NOMO-1 (cell line): ENCODE data around the gene TUBA4B.
"Not testable (repeated sequence)": the region's sequence is repeated elsewhere in the genome, so short reads cannot be mapped to it uniquely, and the experiment has no call there.

ENCODE experiments used
- DNase-seq, 2 experiments: peaks; one replicate each; lab custom pipeline; 2025; ENCODE audit not compliant: unreplicated experiment in 2 of 2; lab: John Stamatoyannopoulos, UW

The TUBA4B gene

DNA sequence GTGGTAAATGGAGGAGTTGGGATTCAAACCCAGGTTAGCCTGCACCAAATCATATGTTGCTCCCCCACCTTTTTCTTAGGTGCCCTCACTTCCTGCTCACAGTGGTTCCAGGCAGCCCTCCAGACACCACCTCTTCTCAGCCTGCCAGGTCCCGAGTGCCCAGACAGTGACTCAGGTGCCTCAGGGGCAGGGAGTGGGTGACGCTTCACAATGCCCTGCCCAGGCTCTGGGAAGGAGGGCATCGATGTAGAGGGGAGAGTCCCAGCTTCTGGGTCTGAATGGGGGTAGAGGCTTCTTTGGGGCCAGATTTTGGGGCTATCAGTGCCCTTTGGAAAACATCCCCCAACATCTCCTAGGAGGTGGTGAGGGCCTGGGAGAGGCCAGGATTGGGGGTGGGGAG is 20.9 kb downstream of the TUBA4B start:
- DNase-seq, result no peak

- DNase-seq, result no peak
These were observed 21.4 kb downstream of the TUBA4B start for GRCh38 chr2:219274361-219274921.

GRCh38 chr2:219277703-219278654 is 24.9 kb downstream of the TUBA4B start:
- peak; percentile 36 to 49 for DNase-seq

- DNase-seq, result no peak
These were observed 25.7 kb downstream of the TUBA4B start for GRCh38 chr2:219278655-219279150.

- peak; percentile 93 to 99 for DNase-seq
These were observed 26.3 kb downstream of the TUBA4B start, which contains the start of gene DNAJB2 for GRCh38 chr2:219279151-219279915. Gene DNAJB2 (plus strand): TSS chr2:219279366. CDS start chr2:219279834, 468 bp downstream.

GRCh38 chr2:219279916-219280516 is 27.0 kb downstream of the TUBA4B start:
- no peak for DNase-seq

GRCh38 chr2:219280651-219281050 is 27.6 kb downstream of the TUBA4B start:
- DNase-seq, result no peak

DNA sequence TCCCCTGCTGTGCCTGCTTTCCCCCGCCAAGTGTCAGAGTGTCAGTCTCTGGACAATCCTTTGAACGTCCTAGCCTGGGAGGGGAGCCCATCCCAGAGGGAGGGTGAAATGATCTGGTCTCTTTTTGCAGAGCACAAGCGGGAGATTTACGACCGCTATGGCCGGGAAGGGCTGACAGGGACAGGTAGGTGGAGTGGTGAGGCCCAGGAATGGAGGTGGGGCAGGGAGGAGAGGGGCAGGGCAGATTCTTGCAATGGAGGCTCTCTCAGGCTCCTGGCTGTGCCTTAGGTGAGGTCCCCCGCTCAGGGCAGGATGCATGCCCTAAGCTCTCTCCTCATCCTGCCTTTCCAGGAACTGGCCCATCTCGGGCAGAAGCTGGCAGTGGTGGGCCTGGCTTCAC is 28.5 kb downstream of the TUBA4B start:
- DNase-seq, result no peak

GRCh38 chr2:219282375-219282774 is 29.3 kb downstream of the TUBA4B start:
- no peak for DNase-seq

DNA sequence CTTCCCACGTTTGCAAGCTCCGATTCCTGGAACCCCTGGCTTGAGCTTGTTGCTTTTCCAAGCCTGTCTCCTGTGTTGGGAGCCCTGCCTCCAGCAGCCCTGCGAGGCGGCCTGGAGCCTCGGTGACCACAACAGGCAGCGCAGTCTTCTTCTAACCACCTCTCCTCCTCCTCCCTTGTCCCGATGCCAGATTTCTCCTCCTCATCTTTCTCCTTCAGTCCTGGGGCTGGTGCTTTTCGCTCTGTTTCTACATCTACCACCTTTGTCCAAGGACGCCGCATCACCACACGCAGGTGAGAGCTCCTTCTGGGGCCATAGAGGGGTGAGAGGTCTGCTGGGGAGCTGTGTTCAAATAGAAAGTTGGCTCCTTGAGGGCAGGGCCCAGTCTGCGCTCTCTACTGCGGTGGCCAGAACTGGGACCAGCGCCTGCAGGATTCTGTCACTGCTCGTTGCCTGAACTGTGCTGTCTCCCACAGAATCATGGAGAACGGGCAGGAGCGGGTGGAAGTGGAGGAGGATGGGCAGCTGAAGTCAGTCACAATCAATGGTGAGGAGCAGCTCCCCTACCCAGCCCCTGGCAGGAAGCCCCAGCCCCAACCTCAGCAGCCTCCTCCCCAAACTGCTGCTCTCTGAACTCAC is 30.0 kb downstream of the TUBA4B start:
- no peak for DNase-seq

- DNase-seq, result no peak
These were observed 31.7 kb downstream of the TUBA4B start for GRCh38 chr2:219284501-219285372.

DNA sequence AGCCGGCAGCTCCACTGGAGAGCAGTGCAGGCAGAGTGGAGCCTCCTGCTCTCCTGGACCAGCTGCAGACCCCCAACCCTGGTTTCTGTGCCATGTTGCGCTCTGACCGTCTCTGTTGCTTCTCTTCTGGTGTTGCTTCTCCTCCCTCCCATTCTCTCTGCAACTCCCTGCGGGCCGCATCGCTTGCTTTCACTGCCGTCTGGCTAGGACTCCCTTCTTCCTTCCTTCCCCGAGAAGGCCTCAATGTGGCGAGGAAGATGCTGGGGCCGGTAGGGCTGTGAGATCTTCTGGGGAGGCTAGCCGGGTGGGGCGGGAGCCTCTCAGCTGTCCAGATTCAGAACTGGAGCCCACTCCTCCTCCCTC is 32.3 kb downstream of the TUBA4B start:
- DNase-seq, result no peak

DNA sequence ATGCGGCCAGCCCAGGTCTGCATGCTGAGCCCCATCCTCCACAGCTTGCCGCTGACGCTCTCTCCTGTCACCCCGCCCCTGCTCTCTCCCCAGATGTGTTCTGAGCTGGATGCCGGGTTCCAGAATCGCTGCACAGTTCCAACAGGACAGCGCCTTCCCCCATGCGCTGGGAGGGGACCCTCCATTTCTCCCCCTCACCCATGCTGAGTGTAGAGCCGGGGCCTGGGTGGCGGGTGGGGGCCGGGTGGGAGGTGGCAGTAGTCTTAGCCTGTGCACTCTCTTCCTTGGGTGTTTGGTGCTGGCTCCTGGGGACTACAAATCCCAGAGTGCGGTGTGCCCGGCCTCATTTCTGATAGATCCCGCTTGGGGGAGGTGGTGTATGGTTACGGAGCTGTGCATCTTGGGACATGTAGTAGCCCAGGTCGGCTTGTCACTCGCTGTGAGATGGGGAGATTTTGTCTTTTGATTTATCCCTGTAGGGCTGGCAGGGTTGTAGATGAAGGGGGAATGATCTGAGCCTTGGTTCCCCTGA is 32.9 kb downstream of the TUBA4B start:
- no peak for DNase-seq

DNA sequence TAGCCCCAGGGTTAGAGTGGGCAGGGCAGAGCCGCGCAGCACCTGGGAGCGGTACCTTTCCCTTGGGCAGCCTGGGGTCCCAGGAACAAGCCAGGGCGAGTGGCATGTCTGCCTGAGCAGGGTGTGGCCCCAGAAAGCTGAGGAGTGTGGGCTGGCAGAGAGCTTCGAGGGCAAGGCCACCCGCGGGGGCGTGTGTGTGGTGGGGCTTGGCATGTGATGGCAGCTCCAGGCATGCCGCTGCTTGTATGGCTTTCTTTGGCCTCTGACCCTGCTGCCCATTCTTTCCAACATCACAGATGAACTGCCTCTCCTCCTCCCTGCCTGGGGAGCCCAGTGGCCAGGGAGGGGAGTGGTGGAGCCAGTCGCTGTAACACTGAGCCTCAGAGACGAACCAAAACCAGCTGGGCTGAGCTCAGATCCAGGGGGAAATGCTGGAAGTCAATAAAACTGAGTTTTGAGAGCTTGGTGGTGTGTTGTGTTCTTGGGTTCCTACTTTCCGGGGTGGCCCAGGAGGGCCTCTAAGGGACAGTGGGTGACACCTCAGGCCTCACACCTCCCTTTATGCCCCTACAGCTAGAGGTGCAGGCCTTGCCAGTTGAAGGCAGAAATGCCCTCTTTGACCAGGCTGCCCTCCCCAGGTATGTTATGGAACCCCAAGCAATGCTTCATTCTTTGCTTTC is 33.5 kb downstream of the TUBA4B start:
- no peak for DNase-seq

DNA sequence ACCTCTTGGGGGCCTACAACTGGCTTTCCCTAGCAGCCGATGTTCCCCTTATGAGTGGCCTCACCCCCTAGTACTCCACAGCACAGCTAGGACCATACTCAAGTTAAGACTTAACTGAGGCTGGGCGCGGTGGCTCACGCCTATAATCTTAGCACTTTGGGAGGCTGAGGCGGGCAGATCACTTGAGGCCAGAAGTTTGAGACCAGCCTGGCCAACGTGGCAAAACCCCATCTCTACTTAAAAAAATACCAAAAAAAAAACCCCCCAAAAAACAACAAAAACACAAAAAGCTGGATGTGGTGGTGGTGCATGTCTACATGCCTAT is 34.0 kb downstream of the TUBA4B start:
- DNase-seq, result not testable (repeated sequence)

DNA sequence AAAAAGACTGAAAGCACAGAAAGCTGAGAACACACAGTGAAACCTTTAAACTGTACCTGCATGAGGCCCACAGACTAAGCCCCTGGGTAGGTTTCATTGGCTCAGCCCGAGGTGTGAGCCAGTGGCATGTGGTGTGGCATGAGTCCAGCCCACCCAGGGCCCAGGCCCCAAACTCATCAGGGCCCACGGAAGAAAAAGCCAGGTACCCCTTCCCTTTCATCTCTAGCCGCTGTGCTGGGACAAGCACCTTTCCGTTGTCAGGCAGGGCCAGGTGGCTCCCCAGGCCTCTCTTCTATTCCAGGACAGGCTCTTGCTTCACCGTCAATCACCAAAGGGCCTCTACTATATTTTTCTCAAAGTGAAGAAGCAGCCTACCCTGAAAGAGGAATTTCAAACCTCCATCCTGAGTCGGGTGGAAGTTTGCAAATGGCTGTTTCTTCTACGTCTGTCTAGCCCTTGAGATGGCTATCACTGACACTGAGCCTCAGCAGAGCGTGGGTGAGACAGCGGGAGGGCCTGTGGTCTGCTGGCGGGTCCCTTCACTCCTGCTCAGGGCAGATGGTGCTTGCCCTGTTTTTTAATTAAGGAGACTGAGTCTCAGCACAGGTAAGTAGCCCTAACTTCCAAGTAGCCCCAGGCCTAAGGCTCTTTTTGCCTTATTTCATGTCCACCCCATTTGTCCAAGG is 34.7 kb downstream of the TUBA4B start:
- DNase-seq, result no peak

DNA sequence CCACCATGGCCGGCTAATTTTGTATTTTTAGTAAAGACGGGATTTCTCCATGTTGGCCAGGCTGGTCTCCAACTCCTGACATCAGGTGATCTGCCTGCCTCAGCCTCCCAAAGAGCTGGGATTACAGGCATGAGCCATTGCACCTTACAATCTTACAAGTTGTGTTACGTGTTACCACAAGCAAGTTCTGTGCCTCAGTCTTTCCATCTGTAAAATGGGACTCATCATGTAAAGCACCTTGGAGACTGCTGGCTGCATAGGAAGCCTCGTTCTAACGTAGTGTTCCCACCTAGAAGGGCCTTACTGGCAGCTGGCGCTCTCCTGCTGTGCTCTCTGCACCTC is 36.1 kb downstream of the TUBA4B start:
- no peak for DNase-seq
